Lower leg skin (tissue), 3 donors: ENCODE measurements around the gene LOXHD1.

Experiments
- POLR2A ChIP-seq, 2 donors: fragments of 450-650 bp; IDR thresholded peaks; one replicate each; pipeline ENCODE4 v1.6.1; 2016 to 2017; ENCODE audit warnings: antibody characterized with exemption in 2 of 2, mild to moderate bottlenecking in 1 of 2, moderate library complexity in 1 of 2
- TF ChIP-seq, protein P1 (sequence below), 3 donors: fragments of 450-650 bp; IDR thresholded peaks; one replicate each; pipeline ENCODE4 v1.5.1; 2016; ENCODE audit warnings: antibody characterized with exemption in 3 of 3, mild to moderate bottlenecking in 3 of 3, moderate library complexity in 2 of 3

DNA sequence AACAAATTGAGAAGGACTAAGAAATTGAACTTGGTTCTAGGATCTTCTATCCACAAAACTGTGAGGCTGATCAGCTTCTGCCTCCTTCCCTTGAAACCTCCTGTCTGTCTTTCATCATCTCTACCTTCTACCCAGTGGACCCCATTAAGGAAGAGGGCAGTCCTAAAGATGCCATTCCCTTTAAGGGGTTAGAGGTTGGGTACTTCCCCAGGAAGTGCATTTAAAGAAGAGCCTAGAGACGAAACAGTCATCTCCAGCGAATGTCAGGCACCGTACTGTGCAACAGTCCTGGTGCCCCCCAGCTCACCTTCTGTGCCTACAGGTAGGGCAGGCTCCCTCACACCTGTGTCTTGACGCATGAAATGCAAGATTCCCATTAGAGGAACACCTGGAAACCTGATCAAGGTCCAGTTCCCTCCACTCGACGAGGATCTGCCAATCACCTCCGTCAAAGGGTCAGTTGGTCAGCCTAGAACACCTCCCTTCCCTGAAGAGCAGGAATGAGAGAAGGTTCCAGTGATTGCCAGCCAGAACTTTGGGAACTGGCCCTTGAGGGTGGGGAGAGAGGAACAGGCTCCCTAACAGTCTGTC is 20.9 kb downstream of the LOXHD1 start:
- TF ChIP-seq, protein P1, sequence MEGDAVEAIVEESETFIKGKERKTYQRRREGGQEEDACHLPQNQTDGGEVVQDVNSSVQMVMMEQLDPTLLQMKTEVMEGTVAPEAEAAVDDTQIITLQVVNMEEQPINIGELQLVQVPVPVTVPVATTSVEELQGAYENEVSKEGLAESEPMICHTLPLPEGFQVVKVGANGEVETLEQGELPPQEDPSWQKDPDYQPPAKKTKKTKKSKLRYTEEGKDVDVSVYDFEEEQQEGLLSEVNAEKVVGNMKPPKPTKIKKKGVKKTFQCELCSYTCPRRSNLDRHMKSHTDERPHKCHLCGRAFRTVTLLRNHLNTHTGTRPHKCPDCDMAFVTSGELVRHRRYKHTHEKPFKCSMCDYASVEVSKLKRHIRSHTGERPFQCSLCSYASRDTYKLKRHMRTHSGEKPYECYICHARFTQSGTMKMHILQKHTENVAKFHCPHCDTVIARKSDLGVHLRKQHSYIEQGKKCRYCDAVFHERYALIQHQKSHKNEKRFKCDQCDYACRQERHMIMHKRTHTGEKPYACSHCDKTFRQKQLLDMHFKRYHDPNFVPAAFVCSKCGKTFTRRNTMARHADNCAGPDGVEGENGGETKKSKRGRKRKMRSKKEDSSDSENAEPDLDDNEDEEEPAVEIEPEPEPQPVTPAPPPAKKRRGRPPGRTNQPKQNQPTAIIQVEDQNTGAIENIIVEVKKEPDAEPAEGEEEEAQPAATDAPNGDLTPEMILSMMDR (IDR thresholded peaks at IDR 0.05) = no peak
- TF ChIP-seq POLR2A (IDR thresholded peaks at IDR 0.05) = no peak
